Natural killer cell (primary cell): Measurements from ENCODE around the gene MYBPC1. TPM values are rescaled to one million over a fixed set of nuclear protein-coding genes. Genes with fewer than 3 reads are reported as not detected.
"Not testable (repeated sequence)": the region's sequence is repeated elsewhere in the genome, so short reads cannot be mapped to it uniquely, and the experiment has no call there.

Source experiments
- ATAC-seq, 3 donors: fragments of 150-1000 bp in 2 of 3; fragments of 200-7000 bp in 1 of 3; cut with Tn5 transposase; 1 replicate in 1 of 3; 2 replicates in 2 of 3; pipeline ENCODE4 v1.10.0; 2021; ENCODE audit warnings: mild to moderate bottlenecking in 2 of 3, moderate library complexity in 2 of 3
- DNase-seq, 2 donors: peaks; one replicate each; pipeline versions ENCODE4 v3.0.0 to v3.0.0-alpha.2; 2013 to 2021; ENCODE audit warnings: mixed read lengths in 1 of 2
- H3K27ac ChIP-seq: one replicate; pipeline ENCODE4 v1.5.1; 2013; ENCODE audit warnings: mild to moderate bottlenecking, low read length
- H3K27me3 ChIP-seq: one replicate; pipeline ENCODE4 v1.6.1; 2013; ENCODE audit warnings: low read length; ENCODE audit not compliant: control insufficient read depth, insufficient read depth
- H3K36me3 ChIP-seq: one replicate; pipeline ENCODE4 v1.6.1; 2013; ENCODE audit warnings: low read length; ENCODE audit not compliant: control insufficient read depth, insufficient read depth
- H3K4me1 ChIP-seq: one replicate; pipeline ENCODE4 v1.6.1; 2013; ENCODE audit warnings: low read length; ENCODE audit not compliant: control insufficient read depth, insufficient read depth
- H3K4me3 ChIP-seq: one replicate; pipeline ENCODE4 v1.5.1; 2013; ENCODE audit warnings: low read length
- H3K9me3 ChIP-seq: one replicate; pipeline ENCODE4 v1.6.1; 2013; ENCODE audit warnings: low read length; ENCODE audit not compliant: control insufficient read depth, insufficient read depth
- H3K27ac Mint-ChIP-seq, 2 donors: one replicate each; pipeline ENCODE4 v1.8.0; 2022; ENCODE audit warnings: mild to moderate bottlenecking in 2 of 2, mixed read lengths in 2 of 2, moderate library complexity in 1 of 2
- H3K27me3 Mint-ChIP-seq, 2 donors: one replicate each; pipeline ENCODE4 v1.8.0; 2022; ENCODE audit warnings: low read depth in 2 of 2, mixed read lengths in 2 of 2
- H3K36me3 Mint-ChIP-seq: one replicate; pipeline ENCODE4 v1.8.0; 2022; ENCODE audit warnings: mixed read lengths
- H3K4me1 Mint-ChIP-seq, 2 donors: one replicate each; pipeline ENCODE4 v1.8.0; 2022; ENCODE audit warnings: mixed read lengths in 2 of 2
- H3K4me3 Mint-ChIP-seq: one replicate; pipeline ENCODE4 v1.8.0; 2022; ENCODE audit warnings: mild to moderate bottlenecking, moderate library complexity, mixed read lengths
- H3K9me3 Mint-ChIP-seq, 2 donors: one replicate each; pipeline ENCODE4 v1.8.0; 2022; ENCODE audit warnings: mixed read lengths in 2 of 2
- CTCF ChIP-seq: fragments of 200-600 bp; IDR thresholded peaks from one replicate; pipeline ENCODE4 v1.8.0; 2022; ENCODE audit warnings: antibody characterized with exemption
- WGBS: methylation state at CpG from one replicate; pipeline ENCODE4 v1.1.7; 2013; ENCODE audit warnings: missing lambda C conversion rate; ENCODE audit not compliant: insufficient coverage; 5-methylcytosine and 5-hydroxymethylcytosine counted together
- intact Hi-C: fragments of 100-400 bp; cut with micrococcal nuclease; formaldehyde crosslinking; loops from one replicate; pipeline ENCODE4 v1.14.2; 2022
- total RNA-seq, 4 donors: library from RNA; stranded (reverse); fragments of 120-200 nt in 1 of 4; gene quantifications; one replicate each; pipeline versions ENCODE4 v1.2.3 to v1.2.4, GENCODE V29; 2013 to 2022

MYBPC1 gene
- total RNA-seq, 3 donors from 2014 or later (not counting 1 experiment from before 2014, with no cell fraction given): not detected

GRCh38 chr12:101557094-101557493, 37.7 kb upstream of the MYBPC1 start:
- H3K27me3 ChIP-seq: no peaks in the 10 kb centered on the region
- no peak overlapping the region for H3K4me3 Mint-ChIP-seq
- H3K27ac ChIP-seq: no peak overlapping the region
- H3K9me3 ChIP-seq: no peaks in the 10 kb centered on the region
- no peak for TF ChIP-seq CTCF
- H3K36me3 ChIP-seq: no peaks in the 10 kb centered on the region
- DNase-seq (no peak), ATAC-seq (no peak)
- no peaks in the 10 kb centered on the region for H3K36me3 Mint-ChIP-seq
- H3K4me1 ChIP-seq: no peaks in the 10 kb centered on the region
- intact Hi-C loops: no loop called here
- H3K4me1 Mint-ChIP-seq: no peaks in the 10 kb centered on the region
- WGBS: 80% methylated on average over 1 of the region's 4 CpGs
- H3K9me3 Mint-ChIP-seq: peaks cover 3 to 4% of the 10 kb centered on the region in 2 donors
- H3K27ac Mint-ChIP-seq: no peak overlapping the region
- peaks cover 0 to 10% of the 10 kb centered on the region in 2 donors for H3K27me3 Mint-ChIP-seq
- no peak overlapping the region for H3K4me3 ChIP-seq

- H3K36me3 ChIP-seq, H3K4me1 Mint-ChIP-seq, H3K27ac Mint-ChIP-seq, H3K9me3 Mint-ChIP-seq, DNase-seq, H3K4me3 ChIP-seq, H3K9me3 ChIP-seq, H3K27me3 ChIP-seq, intact Hi-C loops, H3K4me3 Mint-ChIP-seq, ATAC-seq, H3K36me3 Mint-ChIP-seq, H3K4me1 ChIP-seq, H3K27ac ChIP-seq: not testable (repeated sequence)
- peaks cover 0 to 11% of the 10 kb centered on the region in 2 donors for H3K27me3 Mint-ChIP-seq
- over 99% methylated on average over 6 of the region's 7 CpGs for WGBS
These were observed 36.0 kb upstream of the MYBPC1 start for GRCh38 chr12:101558726-101559125.

DNA sequence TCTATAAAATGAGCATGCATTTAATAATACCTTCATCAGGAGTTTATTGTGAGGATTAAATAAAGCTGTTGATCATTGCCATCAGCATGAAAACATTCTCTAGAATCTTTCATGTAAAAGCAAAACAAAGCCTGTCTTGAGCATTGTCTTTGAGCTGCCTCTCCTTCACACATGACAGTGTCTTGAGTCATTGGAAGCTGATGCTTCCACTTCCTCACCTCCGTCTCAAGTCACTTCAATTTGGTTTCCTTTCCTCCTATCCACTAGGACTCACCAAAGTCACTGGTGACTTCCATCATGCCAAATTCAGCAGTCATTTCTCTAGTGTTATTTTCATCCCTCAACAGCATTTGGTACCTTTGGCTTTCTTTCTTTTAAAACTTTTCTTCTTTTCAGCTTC, 31.6 kb upstream of the MYBPC1 start:
- Histone ChIP-seq H3K4me1 (no peaks in the 10 kb centered on the region), H3K27me3 (no peaks in the 10 kb centered on the region), H3K4me3 (no peak overlapping the region), H3K36me3 (no peaks in the 10 kb centered on the region), H3K9me3 (no peaks in the 10 kb centered on the region), H3K27ac (no peak overlapping the region)
- TF ChIP-seq CTCF: no peak
- H3K4me1 Mint-ChIP-seq: no peaks in the 10 kb centered on the region
- intact Hi-C loops: no loop called here
- H3K4me3 Mint-ChIP-seq: no peak overlapping the region
- no peaks in the 10 kb centered on the region for H3K36me3 Mint-ChIP-seq
- H3K27ac Mint-ChIP-seq: no peak overlapping the region
- DNase-seq (no peak), ATAC-seq (no peak)
- 68% methylated on average over 1 of the region's 1 CpG for WGBS
- H3K9me3 Mint-ChIP-seq: peaks cover 3 to 4% of the 10 kb centered on the region in 2 donors
- peaks cover 0 to 17% of the 10 kb centered on the region in 2 donors for H3K27me3 Mint-ChIP-seq

DNA sequence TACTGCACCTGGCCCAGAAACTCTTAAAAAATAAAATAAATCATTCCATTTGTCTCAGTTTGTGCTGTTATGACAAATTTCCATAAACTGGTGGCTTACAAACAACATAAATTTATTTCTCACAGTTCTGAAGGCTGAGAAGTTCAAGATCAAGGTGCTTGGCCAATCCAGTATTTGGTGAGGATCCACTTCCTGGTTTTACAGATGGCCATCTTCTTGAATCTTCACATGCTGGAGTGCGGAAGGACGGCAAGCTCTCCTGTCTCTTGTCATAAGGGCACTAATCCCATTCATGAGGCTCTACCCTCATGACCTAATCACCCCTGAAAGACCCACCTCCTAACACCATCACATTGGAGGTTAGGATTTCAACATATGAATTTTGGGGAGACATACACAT, 29.9 kb upstream of the MYBPC1 start:
- no peak overlapping the region for H3K27ac Mint-ChIP-seq
- Histone ChIP-seq H3K4me1 (no peaks in the 10 kb centered on the region), H3K27me3 (peaks cover under 1% of the 10 kb centered on the region), H3K9me3 (no peaks in the 10 kb centered on the region), H3K4me3 (no peak overlapping the region), H3K36me3 (no peaks in the 10 kb centered on the region), H3K27ac (no peak overlapping the region)
- 53% methylated on average over 2 of the region's 2 CpGs for WGBS
- no peaks in the 10 kb centered on the region for H3K36me3 Mint-ChIP-seq
- ATAC-seq (no peak), DNase-seq (peak in 1 of 2 donors; percentile 2)
- no peak for TF ChIP-seq CTCF
- peaks cover 0 to 17% of the 10 kb centered on the region in 2 donors for H3K27me3 Mint-ChIP-seq
- peaks cover 3 to 4% of the 10 kb centered on the region in 2 donors for H3K9me3 Mint-ChIP-seq
- intact Hi-C loops: no loop called here
- H3K4me3 Mint-ChIP-seq: no peak overlapping the region
- no peaks in the 10 kb centered on the region for H3K4me1 Mint-ChIP-seq
